Ovary (tissue), 9 donors: ENCODE results near the gene TAS2R40. TPM values are rescaled to one million over a fixed set of nuclear protein-coding genes. Genes with fewer than 3 reads are reported as not detected.

ENCODE experiments used
- DNase-seq, 5 donors: peaks; one replicate each; pipeline ENCODE4 v3.0.0-alpha.2; 2019 to 2020
- H3K27ac ChIP-seq, 2 donors: fragments of 200-600 bp; one replicate each; pipeline versions ENCODE4 v1.5.1 to v1.8.0; 2019 to 2022
- H3K27me3 ChIP-seq: fragments of 200-600 bp; one replicate; pipeline ENCODE4 v1.8.0; 2022
- H3K36me3 ChIP-seq: fragments of 200-600 bp; sonication (generic); one replicate; pipeline ENCODE4 v1.5.1; 2019
- H3K4me1 ChIP-seq: one replicate; pipeline ENCODE4 v1.8.1; 2013; ENCODE audit warnings: mild to moderate bottlenecking, moderate library complexity; ENCODE audit not compliant: insufficient read depth
- H3K4me3 ChIP-seq: fragments of 200-600 bp; sonication (generic); one replicate; pipeline ENCODE4 v1.5.1; 2017
- H3K9me3 ChIP-seq, 2 donors: fragments of 200-600 bp in 1 of 2; sonication (generic) in 1 of 2; one replicate each; pipeline versions ENCODE4 v1.5.1 to v1.8.1; 2013 to 2019; ENCODE audit warnings: mild to moderate bottlenecking in 1 of 2, moderate library complexity in 1 of 2
- CTCF ChIP-seq, 3 donors: fragments of 450-650 bp in 2 of 3; fragments of 200-600 bp in 1 of 3; IDR thresholded peaks; one replicate each; pipeline versions ENCODE4 v1.5.1 to v1.8.0; 2016 to 2022; ENCODE audit warnings: antibody characterized with exemption in 3 of 3, mild to moderate bottlenecking in 1 of 3
- EP300 ChIP-seq: sonication (generic); formaldehyde crosslinking; IDR thresholded peaks from one replicate; pipeline ENCODE4 v1.6.1; 2017; ENCODE audit warnings: antibody characterized with exemption
- POLR2A ChIP-seq: fragments of 450-650 bp; IDR thresholded peaks from one replicate; pipeline ENCODE4 v1.6.1; 2017; ENCODE audit warnings: antibody characterized with exemption, mild to moderate bottlenecking, moderate library complexity
- WGBS, 3 donors: extraction: QIAGEN DNeasy Blood & Tissue Kit in 1 of 3; methylation state at CpG; one replicate each; pipeline versions ENCODE4 v1.1.5 to v1.1.7; 2013 to 2017; 5-methylcytosine and 5-hydroxymethylcytosine counted together
- intact Hi-C, 4 donors: fragments of 100-400 bp; cut with DNase I; formaldehyde crosslinking; loops; one replicate each; pipeline versions ENCODE4 v1.11.0 to v1.15.1; 2022 to 2023
- polyA plus RNA-seq, 2 donors: library from polyadenylated mRNA; stranded (reverse); fragments of 200-250 nt in 1 of 2; fragments of 350-450 nt in 1 of 2; fragmentation: Illumina TruSeq in 1 of 2; extraction: RNeasy Lipid Tissue Mini Kit (QIAGEN cat#74804) in 1 of 2; gene quantifications; one replicate each; pipeline ENCODE4 v1.2.3, GENCODE V29; 2013 to 2014
- total RNA-seq, 7 donors: library from RNA; depleted of rRNA in 2 of 7; stranded (reverse); fragments of >200 nt in 2 of 7; fragmentation: NEBNext Ultra II Directional in 3 of 7; extraction: Animal tissue kit (Norgen Biotek cat#: 25700) in 3 of 7; gene quantifications; one replicate each; pipeline versions ENCODE4 v1.1.0 to v1.2.4, GENCODE V29; 2016 to 2023
- donor health status: DM: no; HTN: no; CAD: no; lungs with moderate emphysema.
- donor health status: DM: no; HTN: no; CAD: no.
- donor health status: Bipolar disorder and iron deficiency.
- donor health status: DM: yes; HTN: yes; CAD: no.
- donor health status: DM: no; HTN: no; CAD: no.
- donor health status: DM: yes; HTN: yes; CAD: no.

The TAS2R40 gene
- total and polyA plus RNA-seq, 9 donors, result not detected

GRCh38 chr7:143216151-143216550 is 5.7 kb upstream of the TAS2R40 start:
- WGBS, 3 donors, result 82 to 84% (median 82%) methylated on average over 6 of the region's 6 CpGs
- no peak overlapping the region for H3K27ac ChIP-seq
- DNase-seq, result no peak
- TF ChIP-seq POLR2A (no peak), EP300 (no peak), CTCF (IDR thresholded peaks at IDR 0.05) (no peak)
- H3K9me3 ChIP-seq, result no peaks in the 10 kb centered on the region
- no peaks in the 10 kb centered on the region for H3K27me3 ChIP-seq
- intact Hi-C loops, result loop anchor here (5.0 to 10.0 kb wide), 5 partner anchors 209 to 359 kb away; partner anchors contain the start of genes EPHB6 (in 1 of the 4) and TRPV6 (in 1 of the 4)
- no peak overlapping the region for H3K4me3 ChIP-seq
- no peaks in the 10 kb centered on the region for H3K36me3 ChIP-seq
- no peaks in the 10 kb centered on the region for H3K4me1 ChIP-seq

DNA sequence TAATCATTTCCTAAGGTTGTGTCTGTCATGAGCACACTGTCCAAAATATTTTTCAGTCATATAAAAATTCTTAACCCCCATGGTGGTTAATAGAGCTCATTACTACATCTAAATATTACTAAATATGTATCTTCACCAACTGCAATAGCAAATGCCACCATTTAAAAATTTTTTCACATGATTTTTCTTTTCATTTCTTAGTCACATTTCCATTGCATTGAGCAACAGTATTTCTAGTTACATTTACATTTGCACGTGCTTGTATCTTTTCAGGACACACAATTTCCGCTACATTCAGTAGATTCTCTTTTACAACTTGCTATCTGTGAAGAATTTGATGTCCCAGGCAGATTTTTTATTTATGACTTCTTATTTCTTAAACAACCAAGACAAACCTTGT is 5.2 kb upstream of the TAS2R40 start:
- H3K27me3 ChIP-seq, result no peaks in the 10 kb centered on the region
- intact Hi-C loops, result loop anchor here (5.0 to 10.0 kb wide), 5 partner anchors 209 to 359 kb away; partner anchors contain the start of genes EPHB6 (in 1 of the 4) and TRPV6 (in 1 of the 4)
- H3K27ac ChIP-seq, result no peak overlapping the region
- TF ChIP-seq POLR2A (no peak), CTCF (IDR thresholded peaks at IDR 0.05) (no peak), EP300 (no peak)
- DNase-seq, result no peak
- H3K4me3 ChIP-seq, result no peak overlapping the region
- no peaks in the 10 kb centered on the region for H3K4me1 ChIP-seq
- WGBS, 3 donors, result 82 to 89% (median 85%) methylated on average over 2 of the region's 2 CpGs
- no peaks in the 10 kb centered on the region for H3K36me3 ChIP-seq
- H3K9me3 ChIP-seq, result no peaks in the 10 kb centered on the region

GRCh38 chr7:143217806-143218205 is 4.0 kb upstream of the TAS2R40 start:
- Histone ChIP-seq H3K36me3 (no peaks in the 10 kb centered on the region), H3K27ac (no peak overlapping the region), H3K27me3 (no peaks in the 10 kb centered on the region), H3K4me1 (no peaks in the 10 kb centered on the region), H3K4me3 (no peak overlapping the region), H3K9me3 (no peaks in the 10 kb centered on the region)
- TF ChIP-seq EP300 (no peak), CTCF (IDR thresholded peaks at IDR 0.05) (no peak), POLR2A (no peak)
- intact Hi-C loops, result loop anchor here (5.0 to 10.0 kb wide), 5 partner anchors 211 to 361 kb away; partner anchors contain the start of genes EPHB6 (in 1 of the 4) and TRPV6 (in 1 of the 4)
- DNase-seq, result no peak
- WGBS, 3 donors, result 69 to 77% (median 75%) methylated on average over 2 of the region's 2 CpGs

DNA sequence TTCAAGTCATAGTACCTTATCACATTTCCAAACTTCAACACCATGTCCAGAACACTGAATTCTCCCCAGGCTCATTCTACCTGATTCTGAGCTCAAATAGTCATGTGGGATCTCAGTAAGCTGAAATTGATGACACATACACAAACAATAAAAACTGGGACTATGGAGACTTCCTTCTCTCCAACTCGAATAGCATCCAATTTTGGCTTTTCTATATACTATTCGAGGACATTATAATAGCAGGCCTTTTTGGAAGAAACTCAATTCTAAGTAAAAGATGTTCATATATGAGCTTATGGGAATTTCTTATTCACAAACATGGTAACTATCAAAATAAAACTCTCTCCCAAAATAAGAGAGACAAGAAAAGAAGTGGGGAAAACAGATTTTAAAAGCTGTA is 551 bp upstream of the TAS2R40 start:
- H3K27ac ChIP-seq, result no peak overlapping the region
- H3K27me3 ChIP-seq, result no peaks in the 10 kb centered on the region
- 69 to 73% (median 73%) methylated on average over 2 of the region's 2 CpGs for WGBS, 3 donors
- H3K36me3 ChIP-seq, result no peaks in the 10 kb centered on the region
- H3K9me3 ChIP-seq, result no peaks in the 10 kb centered on the region
- no peak for DNase-seq
- no peaks in the 10 kb centered on the region for H3K4me1 ChIP-seq
- no peak overlapping the region for H3K4me3 ChIP-seq
- intact Hi-C loops, result no loop called here
- TF ChIP-seq POLR2A, result no peak
- no peak for TF ChIP-seq EP300
- no peak for TF ChIP-seq CTCF (IDR thresholded peaks at IDR 0.05)
